ENCODE measurements around the gene RUNX2. TPM values are rescaled to one million over a fixed set of nuclear protein-coding genes. Genes with fewer than 3 reads are reported as not detected.

Gene RUNX2
- total and polyA plus RNA-seq, 10 donors, result 0.86 to 9.4 (median 6.6) TPM

- intact Hi-C loops (cut with DNase I; ENCODE audit: low total_unique reads), result no loop called here
- Histone ChIP-seq H3K36me3 (no peaks in the 10 kb centered on the region), H3K4me3 (no peak overlapping the region), H3K27me3 (replicated peaks in 1 of 7) (no peaks in the 10 kb centered on the region), H3K9me3 (no peaks in the 10 kb centered on the region), H3K27ac (no peak overlapping the region), H3K4me1 (no peaks in the 10 kb centered on the region)
- no peak for DNase-seq
- TF ChIP-seq POLR2AphosphoS5 (IDR thresholded peaks at IDR 0.05), result no peak
- no peak for TF ChIP-seq POLR2A (IDR thresholded peaks at IDR 0.05)
- no peak for TF ChIP-seq CTCF (IDR thresholded peaks at IDR 0.05 in 8 of 11, conservative IDR thresholded peaks at IDR 0.05 in 3 of 11)
- 88 to 96% (median 91%) methylated on average over 4 of the region's 4 CpGs for WGBS, 5 donors
These were observed 194.4 kb downstream of the RUNX2 start for GRCh38 chr6:45522486-45522885.

- DNase-seq, result no peak
- 83 to 95% (median 94%) methylated on average over 1 of the region's 1 CpG for WGBS, 5 donors
- H3K4me3 ChIP-seq, result no peak overlapping the region
- no peak overlapping the region for H3K27ac ChIP-seq
- intact Hi-C loops (cut with DNase I; ENCODE audit: low total_unique reads), result no loop called here
- no peak for TF ChIP-seq POLR2AphosphoS5 (IDR thresholded peaks at IDR 0.05)
- no peak for TF ChIP-seq CTCF (IDR thresholded peaks at IDR 0.05 in 8 of 11, conservative IDR thresholded peaks at IDR 0.05 in 3 of 11)
- no peak for TF ChIP-seq POLR2A (IDR thresholded peaks at IDR 0.05)
- H3K4me1 ChIP-seq, result no peaks in the 10 kb centered on the region
- H3K27me3 ChIP-seq (replicated peaks in 1 of 7), result no peaks in the 10 kb centered on the region
- no peaks in the 10 kb centered on the region for H3K36me3 ChIP-seq
- H3K9me3 ChIP-seq, result no peaks in the 10 kb centered on the region
These were observed 199.1 kb downstream of the RUNX2 start for GRCh38 chr6:45527210-45527609.

GRCh38 chr6:45531999-45532595, 204.0 kb downstream of the RUNX2 start:
- intact Hi-C loops (cut with DNase I; ENCODE audit: low total_unique reads), result no loop called here
- Histone ChIP-seq H3K27ac (no peak overlapping the region), H3K4me1 (no peaks in the 10 kb centered on the region), H3K4me3 (no peak overlapping the region), H3K9me3 (no peaks in the 10 kb centered on the region), H3K36me3 (no peaks in the 10 kb centered on the region), H3K27me3 (replicated peaks in 1 of 7) (no peaks in the 10 kb centered on the region)
- WGBS, 5 donors, result 86 to 100% (median 96%) methylated on average over 2 of the region's 2 CpGs
- no peak for DNase-seq
- TF ChIP-seq CTCF (IDR thresholded peaks at IDR 0.05 in 8 of 11, conservative IDR thresholded peaks at IDR 0.05 in 3 of 11) (no peak), POLR2AphosphoS5 (IDR thresholded peaks at IDR 0.05) (no peak), POLR2A (IDR thresholded peaks at IDR 0.05) (no peak)

- no peaks in the 10 kb centered on the region for H3K4me1 ChIP-seq
- H3K36me3 ChIP-seq, result no peaks in the 10 kb centered on the region
- H3K9me3 ChIP-seq, result no peaks in the 10 kb centered on the region
- no peaks in the 10 kb centered on the region for H3K27me3 ChIP-seq (replicated peaks in 1 of 7)
- intact Hi-C loops (cut with DNase I; ENCODE audit: low total_unique reads), result no loop called here
- WGBS, 5 donors, result 50 to 70% (median 55%) methylated on average over 6 of the region's 6 CpGs
- H3K27ac ChIP-seq, result no peak overlapping the region
- DNase-seq, result no peak
- no peak for TF ChIP-seq POLR2AphosphoS5 (IDR thresholded peaks at IDR 0.05)
- TF ChIP-seq POLR2A (IDR thresholded peaks at IDR 0.05), result no peak
- no peak for TF ChIP-seq CTCF (IDR thresholded peaks at IDR 0.05 in 8 of 11, conservative IDR thresholded peaks at IDR 0.05 in 3 of 11)
- H3K4me3 ChIP-seq, result peak overlapping the region in 2 of 8 donors; percentile 9 to 22
These were observed 204.6 kb downstream of the RUNX2 start for GRCh38 chr6:45532721-45533210.

Measured in spleen (tissue), 11 donors.